HEK293 (cell line): ENCODE results near the gene PTPRG.

ENCODE experiments used
- CTCF ChIA-PET: fragments of 350-600 bp; formaldehyde crosslinking; extraction: SDS; loops from one replicate; lab custom pipeline; 2021; ENCODE audit warnings: antibody characterized with exemption; lab: Yijun Ruan, JAX
- POLR2A ChIA-PET: fragments of 300-600 bp; formaldehyde crosslinking; extraction: SDS; loops from one replicate; lab custom pipeline; 2020; ENCODE audit warnings: antibody characterized with exemption, inconsistent platforms; lab: Yijun Ruan, JAX
- H3K27ac ChIP-seq: fragments of 200-500 bp; sonication (Bioruptor generic); 2 replicates; pipeline ENCODE4 v1.5.1; 2014; ENCODE audit warnings: low read depth, low read length, control low read depth, inconsistent platforms; ENCODE audit errors: extremely low read depth
- H3K36me3 ChIP-seq, 2 experiments: fragments of 200-500 bp in 1 of 2; sonication (Bioruptor generic) in 1 of 2; 1 replicate in 1 of 2; 2 replicates in 1 of 2; pipeline ENCODE4 v1.5.1; 2014 to 2017; ENCODE audit warnings: inconsistent platforms in 2 of 2, low read length in 2 of 2; ENCODE audit not compliant: control insufficient read depth in 2 of 2, insufficient read depth in 1 of 2
- H3K4me1 ChIP-seq: fragments of 200-500 bp; sonication (Bioruptor generic); 2 replicates; pipeline ENCODE4 v1.5.1; 2014; ENCODE audit warnings: mild to moderate bottlenecking, low read length, inconsistent platforms; ENCODE audit not compliant: control insufficient read depth, insufficient read depth
- H3K4me3 ChIP-seq: 2 replicates; pipeline ENCODE4 v1.5.1; 2011; ENCODE audit warnings: low read depth, mild to moderate bottlenecking, control low read depth, low read length, moderate library complexity
- H3K9me3 ChIP-seq: fragments of 200-500 bp; sonication (Bioruptor generic); 2 replicates; pipeline ENCODE4 v1.5.1; 2014; ENCODE audit warnings: low read depth, low read length, inconsistent platforms; ENCODE audit not compliant: control insufficient read depth, insufficient read depth
- BCL11A ChIP-seq: fragments of 450-650 bp; formaldehyde crosslinking; IDR thresholded peaks from 2 replicates; pipeline ENCODE4 v1.5.1; 2016; ENCODE audit warnings: low read depth, missing biosample characterization, missing genetic modification characterization
- GFI1B ChIP-seq: fragments of 450-650 bp; formaldehyde crosslinking; IDR thresholded peaks from 2 replicates; pipeline ENCODE4 v1.5.1; 2016; ENCODE audit warnings: missing biosample characterization, missing genetic modification characterization
- KLF8 ChIP-seq: fragments of 450-650 bp; formaldehyde crosslinking; IDR thresholded peaks from 2 replicates; pipeline ENCODE4 v1.5.1; 2016; ENCODE audit warnings: missing biosample characterization, missing genetic modification characterization
- PRDM1 ChIP-seq: fragments of 450-650 bp; formaldehyde crosslinking; IDR thresholded peaks from 2 replicates; pipeline ENCODE4; 2016; ENCODE audit warnings: missing biosample characterization, missing genetic modification characterization
- SETDB1 ChIP-seq: IDR thresholded peaks from one replicate; pipeline ENCODE4 v1.6.1; 2017; ENCODE audit warnings: mild to moderate bottlenecking, low read length, moderate library complexity, mixed read lengths; ENCODE audit not compliant: insufficient read length
- SP3 ChIP-seq: fragments of 450-650 bp; formaldehyde crosslinking; IDR thresholded peaks from 2 replicates; pipeline ENCODE4 v1.5.1; 2016; ENCODE audit warnings: missing biosample characterization, missing genetic modification characterization
- ZBTB48 ChIP-seq: fragments of 450-650 bp; formaldehyde crosslinking; IDR thresholded peaks from 2 replicates; pipeline ENCODE4 v1.5.1; 2016; ENCODE audit warnings: missing biosample characterization, missing genetic modification characterization
- ZNF175 ChIP-seq: fragments of 450-650 bp; formaldehyde crosslinking; IDR thresholded peaks from 2 replicates; pipeline ENCODE4 v1.5.1; 2016; ENCODE audit warnings: missing biosample characterization, missing genetic modification characterization
- ZNF2 ChIP-seq: fragments of 450-650 bp; formaldehyde crosslinking; IDR thresholded peaks from 2 replicates; pipeline ENCODE4 v1.5.1; 2016; ENCODE audit warnings: missing biosample characterization, missing genetic modification characterization
- ZNF366 ChIP-seq: fragments of 450-650 bp; formaldehyde crosslinking; conservative IDR thresholded peaks from 2 replicates; pipeline ENCODE4 v1.5.1; 2016; ENCODE audit warnings: missing biosample characterization, missing genetic modification characterization
- ZNF416 ChIP-seq: fragments of 450-650 bp; formaldehyde crosslinking; IDR thresholded peaks from 2 replicates; pipeline ENCODE4 v1.5.1; 2016; ENCODE audit warnings: missing biosample characterization, missing genetic modification characterization
- ZNF514 ChIP-seq: fragments of 450-650 bp; formaldehyde crosslinking; IDR thresholded peaks from 2 replicates; pipeline ENCODE4 v1.5.1; 2016; ENCODE audit warnings: missing biosample characterization, missing genetic modification characterization
- ZNF560 ChIP-seq: fragments of 450-650 bp; formaldehyde crosslinking; IDR thresholded peaks from 2 replicates; pipeline ENCODE4 v1.5.1; 2017; ENCODE audit warnings: missing biosample characterization, missing genetic modification characterization, borderline replicate concordance
- ZNF610 ChIP-seq: fragments of 450-650 bp; formaldehyde crosslinking; IDR thresholded peaks from 2 replicates; pipeline ENCODE4 v1.5.1; 2016; ENCODE audit warnings: missing biosample characterization, missing genetic modification characterization, borderline replicate concordance
- ZNF658 ChIP-seq: fragments of 450-650 bp; formaldehyde crosslinking; IDR thresholded peaks from 2 replicates; pipeline ENCODE4; 2016; ENCODE audit warnings: missing biosample characterization, missing genetic modification characterization
- ZNF701 ChIP-seq: fragments of 450-650 bp; formaldehyde crosslinking; IDR thresholded peaks from 2 replicates; pipeline ENCODE4 v1.5.1; 2016; ENCODE audit warnings: missing biosample characterization, missing genetic modification characterization
- ZNF785 ChIP-seq: fragments of 450-650 bp; formaldehyde crosslinking; IDR thresholded peaks from 2 replicates; pipeline ENCODE4 v1.5.1; 2016; ENCODE audit warnings: missing biosample characterization, missing genetic modification characterization
- ZNF830 ChIP-seq: fragments of 450-650 bp; IDR thresholded peaks from 2 replicates; pipeline ENCODE4 v1.5.0; 2018; ENCODE audit warnings: missing biosample characterization, missing genetic modification characterization, low read depth, mild to moderate bottlenecking, moderate library complexity
- ZNF837 ChIP-seq: fragments of 450-650 bp; formaldehyde crosslinking; IDR thresholded peaks from 2 replicates; pipeline ENCODE4 v1.5.1; 2016; ENCODE audit warnings: missing biosample characterization, missing genetic modification characterization
- TF ChIP-seq, protein P1 (sequence below): fragments of 450-650 bp; formaldehyde crosslinking; IDR thresholded peaks from 2 replicates; pipeline ENCODE4 v1.5.1; 2016; ENCODE audit warnings: missing biosample characterization, missing genetic modification characterization
- TF ChIP-seq, protein P2 (sequence below): fragments of 450-650 bp; formaldehyde crosslinking; IDR thresholded peaks from 2 replicates; pipeline ENCODE4 v1.5.1; 2016; ENCODE audit warnings: missing biosample characterization, missing genetic modification characterization
- TF ChIP-seq, protein P3 (sequence below): fragments of 450-650 bp; IDR thresholded peaks from 2 replicates; pipeline ENCODE4 v1.5.1; 2018; ENCODE audit warnings: missing biosample characterization, mild to moderate bottlenecking, missing genetic modification characterization
- TF ChIP-seq, protein P4 (sequence below): fragments of 450-650 bp; formaldehyde crosslinking; IDR thresholded peaks from 2 replicates; pipeline ENCODE4 v1.5.1; 2016; ENCODE audit warnings: missing biosample characterization, missing genetic modification characterization, borderline replicate concordance
- TF ChIP-seq, protein P5 (sequence below): fragments of 450-650 bp; formaldehyde crosslinking; IDR thresholded peaks from 2 replicates; pipeline ENCODE4 v1.5.1; 2017; ENCODE audit warnings: missing biosample characterization, missing genetic modification characterization
- TF ChIP-seq, protein P6 (sequence below): fragments of 450-650 bp; formaldehyde crosslinking; IDR thresholded peaks from 2 replicates; pipeline ENCODE4 v1.5.1; 2016; ENCODE audit warnings: missing biosample characterization, missing genetic modification characterization

The PTPRG gene

DNA sequence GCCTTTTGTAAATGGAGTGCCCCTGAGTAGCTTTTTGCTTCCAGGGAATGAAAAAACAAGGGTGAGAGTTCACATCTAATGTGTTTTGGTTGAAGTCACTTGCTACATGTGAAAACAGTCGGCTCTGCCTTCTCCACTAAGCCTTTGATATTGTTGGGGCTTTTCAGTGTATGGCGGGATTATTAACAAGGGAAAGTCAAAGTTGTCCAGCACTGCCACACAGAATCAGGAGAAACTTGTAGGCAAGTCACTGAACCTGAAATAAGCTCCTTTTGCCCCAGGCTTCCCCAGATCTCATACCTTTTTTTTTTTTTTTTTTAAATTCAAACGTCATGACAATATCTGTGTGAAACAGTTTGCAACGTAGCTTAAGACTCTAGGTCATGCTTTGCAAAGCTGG, 564.0 kb downstream of the PTPRG start (continued):
- no peak for TF ChIP-seq ZNF610
- no peak for TF ChIP-seq KLF8 (tag by site-specific recombination)
- TF ChIP-seq ZNF701 (tag by site-specific recombination), result no peak
- TF ChIP-seq, protein P1, sequence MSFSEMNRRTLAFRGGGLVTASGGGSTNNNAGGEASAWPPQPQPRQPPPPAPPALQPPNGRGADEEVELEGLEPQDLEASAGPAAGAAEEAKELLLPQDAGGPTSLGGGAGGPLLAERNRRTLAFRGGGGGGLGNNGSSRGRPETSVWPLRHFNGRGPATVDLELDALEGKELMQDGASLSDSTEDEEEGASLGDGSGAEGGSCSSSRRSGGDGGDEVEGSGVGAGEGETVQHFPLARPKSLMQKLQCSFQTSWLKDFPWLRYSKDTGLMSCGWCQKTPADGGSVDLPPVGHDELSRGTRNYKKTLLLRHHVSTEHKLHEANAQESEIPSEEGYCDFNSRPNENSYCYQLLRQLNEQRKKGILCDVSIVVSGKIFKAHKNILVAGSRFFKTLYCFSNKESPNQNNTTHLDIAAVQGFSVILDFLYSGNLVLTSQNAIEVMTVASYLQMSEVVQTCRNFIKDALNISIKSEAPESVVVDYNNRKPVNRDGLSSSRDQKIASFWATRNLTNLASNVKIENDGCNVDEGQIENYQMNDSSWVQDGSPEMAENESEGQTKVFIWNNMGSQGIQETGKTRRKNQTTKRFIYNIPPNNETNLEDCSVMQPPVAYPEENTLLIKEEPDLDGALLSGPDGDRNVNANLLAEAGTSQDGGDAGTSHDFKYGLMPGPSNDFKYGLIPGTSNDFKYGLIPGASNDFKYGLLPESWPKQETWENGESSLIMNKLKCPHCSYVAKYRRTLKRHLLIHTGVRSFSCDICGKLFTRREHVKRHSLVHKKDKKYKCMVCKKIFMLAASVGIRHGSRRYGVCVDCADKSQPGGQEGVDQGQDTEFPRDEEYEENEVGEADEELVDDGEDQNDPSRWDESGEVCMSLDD (tag by site-specific recombination), result no peak
- TF ChIP-seq, protein P2, sequence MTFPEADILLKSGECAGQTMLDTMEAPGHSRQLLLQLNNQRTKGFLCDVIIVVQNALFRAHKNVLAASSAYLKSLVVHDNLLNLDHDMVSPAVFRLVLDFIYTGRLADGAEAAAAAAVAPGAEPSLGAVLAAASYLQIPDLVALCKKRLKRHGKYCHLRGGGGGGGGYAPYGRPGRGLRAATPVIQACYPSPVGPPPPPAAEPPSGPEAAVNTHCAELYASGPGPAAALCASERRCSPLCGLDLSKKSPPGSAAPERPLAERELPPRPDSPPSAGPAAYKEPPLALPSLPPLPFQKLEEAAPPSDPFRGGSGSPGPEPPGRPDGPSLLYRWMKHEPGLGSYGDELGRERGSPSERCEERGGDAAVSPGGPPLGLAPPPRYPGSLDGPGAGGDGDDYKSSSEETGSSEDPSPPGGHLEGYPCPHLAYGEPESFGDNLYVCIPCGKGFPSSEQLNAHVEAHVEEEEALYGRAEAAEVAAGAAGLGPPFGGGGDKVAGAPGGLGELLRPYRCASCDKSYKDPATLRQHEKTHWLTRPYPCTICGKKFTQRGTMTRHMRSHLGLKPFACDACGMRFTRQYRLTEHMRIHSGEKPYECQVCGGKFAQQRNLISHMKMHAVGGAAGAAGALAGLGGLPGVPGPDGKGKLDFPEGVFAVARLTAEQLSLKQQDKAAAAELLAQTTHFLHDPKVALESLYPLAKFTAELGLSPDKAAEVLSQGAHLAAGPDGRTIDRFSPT (tag by site-specific recombination), result no peak
- TF ChIP-seq GFI1B (tag by site-specific recombination), result no peak
- TF ChIP-seq ZNF366, result no peak
- TF ChIP-seq SP3 (tag by site-specific recombination), result no peak

DNA sequence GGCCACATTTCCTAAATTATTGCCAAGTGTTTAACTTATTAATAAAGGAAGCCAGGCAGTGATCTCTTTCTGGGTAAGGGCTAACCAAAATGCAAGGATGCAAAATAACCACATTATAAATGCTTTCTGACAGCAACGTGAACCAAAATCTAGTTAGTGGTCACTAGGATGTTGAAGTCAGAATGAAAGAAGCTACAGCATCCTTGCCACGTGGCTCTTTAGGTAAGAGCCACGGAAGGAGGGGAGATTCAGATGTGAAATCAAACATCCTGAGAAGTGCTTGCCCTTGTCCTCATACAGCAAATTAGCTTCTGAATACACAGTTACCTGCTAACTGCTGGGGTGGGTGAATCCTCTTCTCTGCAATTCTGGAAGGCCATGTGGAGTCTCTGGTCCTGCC, 565.7 kb downstream of the PTPRG start:
- no peaks in the 10 kb centered on the region for H3K9me3 ChIP-seq
- CTCF ChIA-PET, result no interaction called here
- TF ChIP-seq ZNF785, result no peak
- TF ChIP-seq, protein P3, sequence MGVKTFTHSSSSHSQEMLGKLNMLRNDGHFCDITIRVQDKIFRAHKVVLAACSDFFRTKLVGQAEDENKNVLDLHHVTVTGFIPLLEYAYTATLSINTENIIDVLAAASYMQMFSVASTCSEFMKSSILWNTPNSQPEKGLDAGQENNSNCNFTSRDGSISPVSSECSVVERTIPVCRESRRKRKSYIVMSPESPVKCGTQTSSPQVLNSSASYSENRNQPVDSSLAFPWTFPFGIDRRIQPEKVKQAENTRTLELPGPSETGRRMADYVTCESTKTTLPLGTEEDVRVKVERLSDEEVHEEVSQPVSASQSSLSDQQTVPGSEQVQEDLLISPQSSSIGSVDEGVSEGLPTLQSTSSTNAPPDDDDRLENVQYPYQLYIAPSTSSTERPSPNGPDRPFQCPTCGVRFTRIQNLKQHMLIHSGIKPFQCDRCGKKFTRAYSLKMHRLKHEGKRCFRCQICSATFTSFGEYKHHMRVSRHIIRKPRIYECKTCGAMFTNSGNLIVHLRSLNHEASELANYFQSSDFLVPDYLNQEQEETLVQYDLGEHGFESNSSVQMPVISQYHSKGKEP (tag by site-specific recombination), result no peak
- TF ChIP-seq, protein P4, sequence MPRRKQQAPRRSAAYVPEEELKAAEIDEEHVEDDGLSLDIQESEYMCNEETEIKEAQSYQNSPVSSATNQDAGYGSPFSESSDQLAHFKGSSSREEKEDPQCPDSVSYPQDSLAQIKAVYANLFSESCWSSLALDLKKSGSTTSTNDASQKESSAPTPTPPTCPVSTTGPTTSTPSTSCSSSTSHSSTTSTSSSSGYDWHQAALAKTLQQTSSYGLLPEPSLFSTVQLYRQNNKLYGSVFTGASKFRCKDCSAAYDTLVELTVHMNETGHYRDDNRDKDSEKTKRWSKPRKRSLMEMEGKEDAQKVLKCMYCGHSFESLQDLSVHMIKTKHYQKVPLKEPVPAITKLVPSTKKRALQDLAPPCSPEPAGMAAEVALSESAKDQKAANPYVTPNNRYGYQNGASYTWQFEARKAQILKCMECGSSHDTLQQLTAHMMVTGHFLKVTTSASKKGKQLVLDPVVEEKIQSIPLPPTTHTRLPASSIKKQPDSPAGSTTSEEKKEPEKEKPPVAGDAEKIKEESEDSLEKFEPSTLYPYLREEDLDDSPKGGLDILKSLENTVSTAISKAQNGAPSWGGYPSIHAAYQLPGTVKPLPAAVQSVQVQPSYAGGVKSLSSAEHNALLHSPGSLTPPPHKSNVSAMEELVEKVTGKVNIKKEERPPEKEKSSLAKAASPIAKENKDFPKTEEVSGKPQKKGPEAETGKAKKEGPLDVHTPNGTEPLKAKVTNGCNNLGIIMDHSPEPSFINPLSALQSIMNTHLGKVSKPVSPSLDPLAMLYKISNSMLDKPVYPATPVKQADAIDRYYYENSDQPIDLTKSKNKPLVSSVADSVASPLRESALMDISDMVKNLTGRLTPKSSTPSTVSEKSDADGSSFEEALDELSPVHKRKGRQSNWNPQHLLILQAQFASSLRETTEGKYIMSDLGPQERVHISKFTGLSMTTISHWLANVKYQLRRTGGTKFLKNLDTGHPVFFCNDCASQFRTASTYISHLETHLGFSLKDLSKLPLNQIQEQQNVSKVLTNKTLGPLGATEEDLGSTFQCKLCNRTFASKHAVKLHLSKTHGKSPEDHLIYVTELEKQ, result no peak
- TF ChIP-seq ZNF175 (tag by site-specific recombination), result no peak
- TF ChIP-seq ZNF514, result no peak
- no peak for TF ChIP-seq SETDB1
- TF ChIP-seq ZNF416 (tag by site-specific recombination), result no peak
- no peak for TF ChIP-seq ZNF830
- TF ChIP-seq BCL11A (tag by site-specific recombination), result no peak
- TF ChIP-seq, protein P5, sequence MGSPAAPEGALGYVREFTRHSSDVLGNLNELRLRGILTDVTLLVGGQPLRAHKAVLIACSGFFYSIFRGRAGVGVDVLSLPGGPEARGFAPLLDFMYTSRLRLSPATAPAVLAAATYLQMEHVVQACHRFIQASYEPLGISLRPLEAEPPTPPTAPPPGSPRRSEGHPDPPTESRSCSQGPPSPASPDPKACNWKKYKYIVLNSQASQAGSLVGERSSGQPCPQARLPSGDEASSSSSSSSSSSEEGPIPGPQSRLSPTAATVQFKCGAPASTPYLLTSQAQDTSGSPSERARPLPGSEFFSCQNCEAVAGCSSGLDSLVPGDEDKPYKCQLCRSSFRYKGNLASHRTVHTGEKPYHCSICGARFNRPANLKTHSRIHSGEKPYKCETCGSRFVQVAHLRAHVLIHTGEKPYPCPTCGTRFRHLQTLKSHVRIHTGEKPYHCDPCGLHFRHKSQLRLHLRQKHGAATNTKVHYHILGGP (tag by site-specific recombination), result no peak
- TF ChIP-seq ZNF658 (tag by site-specific recombination), result no peak
- no peak for TF ChIP-seq ZNF610
- TF ChIP-seq PRDM1, result no peak
- TF ChIP-seq ZNF837, result no peak
- no peak for TF ChIP-seq ZNF2 (tag by site-specific recombination)
- TF ChIP-seq ZNF560, result no peak
- TF ChIP-seq, protein P6, sequence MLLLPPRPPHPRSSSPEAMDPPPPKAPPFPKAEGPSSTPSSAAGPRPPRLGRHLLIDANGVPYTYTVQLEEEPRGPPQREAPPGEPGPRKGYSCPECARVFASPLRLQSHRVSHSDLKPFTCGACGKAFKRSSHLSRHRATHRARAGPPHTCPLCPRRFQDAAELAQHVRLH (tag by site-specific recombination), result no peak
- TF ChIP-seq ZBTB48 (tag by site-specific recombination), result no peak
- H3K27ac ChIP-seq, result no peak overlapping the region
- no peak overlapping the region for H3K4me3 ChIP-seq
- no peaks in the 10 kb centered on the region for H3K36me3 ChIP-seq
- H3K4me1 ChIP-seq, result no peaks in the 10 kb centered on the region
- POLR2A ChIA-PET, result interaction anchor here (0.6 kb wide), 1 partner anchor 314 kb away, joined by 5 read pairs; no protein-coding TSS in a partner anchor
